ENCODE data around the gene HOXA5. TPM values are rescaled to one million over a fixed set of nuclear protein-coding genes. Genes with fewer than 3 reads are reported as not detected.

Gene HOXA5
- polyA plus RNA-seq, 4 donors = 76.3 to 92.8 (median 81.6) TPM

DNA sequence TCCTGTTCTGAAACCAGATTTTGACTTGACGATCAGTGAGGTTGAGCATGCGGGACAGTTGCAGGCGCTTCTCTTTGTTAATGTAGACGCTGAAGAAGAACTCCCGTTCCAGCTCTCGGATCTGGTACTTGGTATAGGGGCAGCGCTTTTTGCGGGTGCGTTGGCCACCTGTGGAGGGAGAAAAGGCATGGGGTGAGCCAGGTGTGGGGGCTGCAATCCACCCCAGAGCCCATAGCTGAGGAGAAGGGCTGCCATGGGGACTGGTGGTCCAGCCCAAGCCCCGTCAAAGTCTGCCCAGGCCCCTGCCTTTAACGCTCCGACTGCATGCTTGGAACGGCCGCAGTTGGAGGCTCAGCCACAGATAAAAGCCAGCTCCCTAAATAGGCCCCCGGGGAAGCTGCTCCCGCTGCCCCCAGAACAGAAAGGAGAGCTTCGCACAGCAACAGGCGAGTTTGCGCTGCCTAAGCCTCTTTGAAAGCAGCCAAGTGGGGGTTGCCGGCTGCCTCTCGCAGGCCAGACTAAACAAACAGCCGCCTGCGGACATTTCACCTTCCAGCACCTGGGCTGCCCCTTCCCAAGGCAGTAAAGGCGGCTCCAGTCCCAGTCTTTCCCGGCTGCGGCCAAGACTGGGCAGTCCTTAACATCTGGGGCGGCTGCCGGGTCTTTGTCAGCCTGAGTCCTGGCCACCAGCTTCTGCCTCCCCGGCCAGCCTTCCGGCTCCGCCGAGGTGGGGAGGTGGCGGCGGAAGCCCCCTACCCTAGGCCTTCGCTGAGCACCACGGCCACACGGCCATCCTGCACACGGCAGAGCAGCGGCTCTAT lies 39.6 kb upstream of the HOXA5 start:
- no peak for DNase-seq (ENCODE audit: low read depth in 4 of 4, low spot score in 3 of 4)

DNA sequence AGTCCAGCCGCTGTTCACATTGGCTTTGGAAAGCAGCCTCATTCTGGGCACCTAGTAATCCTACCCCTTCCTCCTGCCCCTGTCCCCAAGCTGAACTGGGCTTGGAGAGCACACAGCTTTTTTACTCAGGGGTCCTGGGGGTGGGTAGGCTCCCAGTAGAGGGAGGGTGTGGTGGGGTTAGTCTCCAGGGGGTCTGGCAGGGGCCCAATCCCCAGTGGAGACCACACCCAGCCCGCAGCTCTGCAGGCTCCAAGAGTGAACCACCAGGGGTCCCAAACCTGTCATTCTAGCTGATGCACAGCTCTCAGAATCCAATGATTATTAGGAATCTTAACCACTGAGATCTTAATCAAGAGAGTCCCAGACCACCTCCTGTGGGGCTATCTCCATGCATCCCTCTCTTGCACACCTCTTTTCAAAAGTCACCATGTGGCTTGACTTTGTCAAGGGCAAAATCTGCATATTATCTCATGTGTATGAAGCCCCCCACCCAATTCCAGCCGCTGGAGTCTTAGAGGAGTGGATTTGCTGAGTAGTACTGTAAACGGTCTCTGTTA lies 38.9 kb upstream of the HOXA5 start:
- DNase-seq (ENCODE audit: low read depth in 4 of 4, low spot score in 3 of 4) = no peak

DNA sequence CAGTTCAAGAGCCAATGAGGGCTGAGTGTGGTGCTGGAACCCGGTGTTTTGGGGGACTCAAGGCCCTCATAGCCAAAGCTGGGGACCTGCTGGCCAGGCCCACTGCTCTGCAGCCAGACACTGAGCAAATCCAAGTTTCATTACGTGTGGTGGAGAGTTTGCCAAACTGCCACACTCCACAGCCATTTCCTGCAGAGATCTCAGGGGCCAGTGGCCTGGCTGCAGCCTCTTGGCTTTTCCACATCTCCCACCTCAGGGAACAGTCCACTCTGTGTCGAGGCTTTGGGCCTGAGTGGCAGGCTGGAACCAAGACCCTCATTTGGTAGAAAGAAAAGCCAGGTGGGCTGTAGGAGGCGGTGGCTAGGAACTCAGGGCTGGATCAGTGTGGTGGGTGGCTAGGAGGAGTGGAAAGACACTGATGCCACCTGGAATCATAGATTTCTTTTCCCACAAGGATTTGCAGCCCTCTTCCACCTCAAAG lies 38.4 kb upstream of the HOXA5 start:
- no peak for DNase-seq (ENCODE audit: low read depth in 4 of 4, low spot score in 3 of 4)

DNA sequence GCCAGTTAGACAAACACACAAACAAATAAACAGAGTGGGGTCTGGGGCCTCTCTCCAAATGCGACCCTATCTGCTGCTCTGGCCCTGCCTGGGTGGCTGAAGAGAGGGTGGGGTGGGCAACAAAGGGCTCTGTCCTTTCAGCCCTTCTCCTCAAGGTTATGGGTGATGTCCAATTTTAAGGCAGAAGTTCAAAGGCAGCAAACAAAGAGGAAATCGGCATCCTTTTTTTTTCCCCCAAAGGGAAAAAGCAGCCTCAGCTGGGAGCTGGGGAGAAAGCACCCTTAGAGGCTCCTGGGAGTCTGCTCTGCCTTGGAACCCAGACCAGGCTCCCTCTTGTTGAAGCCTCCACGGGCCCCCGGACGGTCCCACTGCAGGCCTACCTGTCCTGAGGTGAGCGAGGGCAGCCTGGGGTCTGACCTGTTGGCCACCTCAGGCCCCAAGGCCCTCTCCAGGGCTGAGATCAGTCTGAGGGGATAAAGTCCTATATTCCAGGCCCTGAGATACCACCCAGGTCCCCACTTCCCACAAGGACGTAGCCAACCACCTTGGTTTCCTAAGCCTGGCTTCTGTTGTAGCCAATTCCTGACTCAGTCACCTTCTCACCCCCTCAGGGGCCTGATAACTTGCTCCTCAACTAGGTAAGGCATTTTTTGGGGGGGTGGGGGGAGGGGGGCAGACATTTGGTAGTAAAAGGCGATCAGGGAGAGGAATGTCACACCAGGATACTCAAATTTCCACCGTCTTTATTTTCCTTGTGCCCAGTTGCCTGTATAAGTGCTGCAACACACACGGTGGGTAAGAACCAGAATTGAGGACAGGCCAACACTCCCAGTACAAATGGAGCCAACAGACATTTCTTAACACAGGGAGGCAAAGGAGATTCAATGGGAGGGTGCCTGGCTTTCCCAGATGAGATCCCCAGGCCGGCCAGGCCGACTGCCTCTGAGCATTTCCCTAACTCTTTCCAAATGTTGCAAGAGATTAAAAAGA lies 37.2 kb upstream of the HOXA5 start:
- no peak for DNase-seq (ENCODE audit: low read depth in 4 of 4, low spot score in 3 of 4)

DNA sequence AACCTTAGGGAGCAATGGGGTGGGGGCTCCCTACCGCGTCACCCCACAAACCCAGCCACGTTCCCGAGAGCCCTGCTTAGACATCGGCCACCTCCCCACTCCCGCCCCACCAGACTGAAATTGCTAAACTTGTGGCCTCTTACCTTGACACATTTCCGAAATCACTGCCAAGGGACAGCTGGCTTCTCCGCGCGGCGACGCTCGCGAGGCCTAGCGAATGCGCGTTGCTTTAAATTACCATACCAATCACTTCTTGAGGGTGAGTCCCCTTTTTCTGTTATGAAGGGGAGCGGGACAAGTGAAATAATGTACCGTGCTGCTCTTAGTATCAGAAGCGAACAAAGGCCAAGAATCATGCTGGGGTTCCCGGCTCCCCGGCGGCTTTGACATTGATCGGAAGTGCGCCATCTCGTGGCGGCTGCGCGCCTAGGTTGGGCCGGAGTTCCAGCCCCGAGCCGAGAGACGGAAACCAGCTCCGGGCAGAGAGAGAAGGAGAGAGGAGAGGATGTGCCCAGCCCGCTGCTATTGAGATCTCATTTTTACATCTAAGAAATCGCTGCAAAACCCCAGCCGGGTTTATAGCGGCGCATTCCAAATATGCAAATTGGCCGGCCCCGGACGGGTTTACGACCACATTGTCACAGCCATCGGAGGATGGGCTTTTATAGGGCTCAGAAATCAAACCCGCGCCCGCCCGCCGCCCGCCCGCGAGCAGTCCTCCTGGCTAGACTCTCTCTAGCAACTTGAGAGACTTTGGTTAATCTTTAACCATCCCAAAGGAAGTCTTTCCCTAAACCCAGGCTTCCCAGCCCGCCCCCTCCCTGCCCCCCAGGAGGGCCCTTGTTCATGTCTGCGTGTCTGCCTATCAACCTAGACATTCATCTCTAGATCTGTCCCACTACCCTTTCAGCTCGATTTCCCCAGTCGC lies 36.3 kb upstream of the HOXA5 start:
- DNase-seq (ENCODE audit: low read depth in 4 of 4, low spot score in 3 of 4) = peak in 3 of 4 donors; percentile 84 to 88 (median 86)

DNA sequence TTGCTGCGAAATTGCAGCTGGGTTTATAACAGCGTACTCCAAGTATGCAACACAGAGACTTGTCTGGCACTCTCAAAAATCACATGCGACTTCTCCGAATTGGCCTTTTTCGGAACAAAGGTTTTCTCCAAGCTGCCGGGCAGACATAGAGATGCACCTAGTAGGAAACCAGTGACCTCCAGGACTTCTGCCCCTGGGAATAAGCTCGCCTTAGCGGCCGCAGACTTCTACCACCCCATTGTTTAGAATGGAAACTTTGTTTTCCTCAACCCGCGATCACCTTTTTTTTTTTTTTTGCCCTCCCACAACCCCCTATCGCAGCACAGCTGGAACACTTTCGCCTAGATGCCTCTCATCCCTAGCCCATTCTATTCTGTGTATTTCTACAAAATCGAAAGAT lies 35.5 kb upstream of the HOXA5 start:
- DNase-seq (ENCODE audit: low read depth in 4 of 4, low spot score in 3 of 4) = no peak

DNA sequence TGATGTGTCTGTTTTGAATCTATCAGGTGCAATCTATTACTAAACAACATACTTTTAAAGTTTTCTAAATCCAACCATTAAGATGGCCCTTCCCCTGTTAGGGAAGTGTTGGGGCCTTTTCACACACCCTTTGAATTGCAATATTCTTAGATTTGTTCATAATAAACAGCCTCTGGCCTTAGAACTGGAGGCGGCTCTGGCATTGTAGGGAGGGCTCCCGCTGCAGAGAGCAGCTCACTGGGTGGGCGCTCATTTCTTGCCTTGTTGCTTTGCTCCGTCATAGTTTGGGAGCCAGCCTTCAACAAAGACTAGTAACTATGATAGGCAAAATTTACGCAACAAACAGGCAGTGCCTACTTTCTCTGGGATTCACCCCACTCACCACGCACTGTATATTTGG lies 34.9 kb upstream of the HOXA5 start:
- no peak for DNase-seq (ENCODE audit: low read depth in 4 of 4, low spot score in 3 of 4)

DNA sequence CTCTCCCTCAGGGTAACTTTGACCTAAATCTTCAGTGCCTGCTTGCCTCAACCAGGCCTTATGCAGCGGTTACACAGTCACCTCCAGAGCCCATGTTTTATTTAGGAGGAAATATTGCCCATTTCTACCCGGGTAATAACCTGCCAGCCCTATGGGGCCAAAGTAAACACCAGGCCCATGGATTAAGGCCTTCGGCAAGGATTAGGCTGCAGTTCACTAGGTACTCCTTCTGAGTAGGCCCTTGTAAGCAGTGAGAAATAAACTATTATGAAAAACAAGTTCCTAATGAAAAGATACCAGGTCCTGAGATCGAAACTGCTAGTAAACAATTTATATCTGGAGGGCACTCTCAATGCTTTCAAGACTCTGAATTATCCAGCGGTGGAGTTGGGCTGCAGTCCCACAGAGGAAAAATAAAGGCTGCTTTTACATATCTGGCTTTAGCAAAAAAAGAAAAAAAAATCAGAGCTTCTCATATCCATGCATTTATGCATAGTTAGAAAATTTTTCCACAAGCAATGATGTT lies 34.4 kb upstream of the HOXA5 start:
- no peak for DNase-seq (ENCODE audit: low read depth in 4 of 4, low spot score in 3 of 4)

DNA sequence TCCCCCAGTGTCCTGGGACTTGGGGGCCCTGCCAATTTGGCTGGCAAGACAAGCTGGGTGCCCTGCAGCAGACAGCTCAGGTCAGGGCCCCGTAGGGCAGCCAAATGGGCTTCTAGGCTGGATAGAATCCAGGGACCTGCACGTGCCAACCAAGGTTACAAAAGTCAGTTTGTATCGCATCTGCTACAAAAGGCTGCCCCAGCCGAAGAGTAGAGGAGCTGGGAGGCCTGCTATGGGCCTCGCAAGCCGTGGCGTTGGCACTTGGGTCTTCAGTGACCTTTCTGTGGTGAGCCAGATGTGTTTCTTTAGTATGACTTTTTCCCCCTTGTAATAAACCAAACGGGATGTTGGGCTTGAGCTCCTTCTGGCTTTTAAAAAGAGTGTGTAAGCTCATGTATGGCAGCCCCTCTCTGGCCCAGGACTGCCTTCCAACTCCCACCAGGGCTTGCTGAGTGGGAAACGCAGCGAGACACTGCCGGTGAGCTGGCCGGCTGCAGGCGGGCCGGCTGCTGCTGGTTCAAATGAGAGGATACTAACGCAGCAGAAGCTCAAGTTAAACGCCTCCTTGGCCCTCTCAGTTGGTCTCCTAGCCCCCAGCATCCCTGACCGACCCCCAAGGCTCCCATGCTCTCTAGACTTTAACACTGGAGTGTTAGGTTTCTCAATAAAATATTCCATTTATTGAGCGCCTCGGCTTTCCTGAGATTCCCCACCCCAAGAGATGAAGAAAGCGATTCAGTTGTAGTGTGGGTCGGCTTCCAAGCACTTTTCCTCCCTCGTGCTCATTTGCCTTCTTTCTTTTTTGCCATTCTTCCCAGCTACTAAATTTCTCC lies 33.7 kb upstream of the HOXA5 start:
- no peak for DNase-seq (ENCODE audit: low read depth in 4 of 4, low spot score in 3 of 4)

DNA sequence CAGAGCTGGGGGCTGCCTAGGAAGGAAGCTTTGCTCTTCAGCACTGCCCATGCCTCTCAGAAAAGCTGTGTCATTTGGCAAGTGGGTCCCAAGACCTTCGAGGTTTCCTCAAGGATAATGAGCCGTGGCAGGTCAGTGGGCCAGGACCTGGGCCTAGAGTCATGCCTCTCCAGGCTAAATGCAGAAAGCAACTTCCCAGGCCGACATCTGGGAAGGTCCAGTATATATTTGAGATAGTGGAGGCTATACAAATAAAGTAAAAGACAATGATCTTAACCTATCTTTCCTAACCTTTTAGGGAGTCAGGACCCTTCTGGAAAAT lies 33.0 kb upstream of the HOXA5 start:
- no peak for DNase-seq (ENCODE audit: low read depth in 4 of 4, low spot score in 3 of 4)

DNA sequence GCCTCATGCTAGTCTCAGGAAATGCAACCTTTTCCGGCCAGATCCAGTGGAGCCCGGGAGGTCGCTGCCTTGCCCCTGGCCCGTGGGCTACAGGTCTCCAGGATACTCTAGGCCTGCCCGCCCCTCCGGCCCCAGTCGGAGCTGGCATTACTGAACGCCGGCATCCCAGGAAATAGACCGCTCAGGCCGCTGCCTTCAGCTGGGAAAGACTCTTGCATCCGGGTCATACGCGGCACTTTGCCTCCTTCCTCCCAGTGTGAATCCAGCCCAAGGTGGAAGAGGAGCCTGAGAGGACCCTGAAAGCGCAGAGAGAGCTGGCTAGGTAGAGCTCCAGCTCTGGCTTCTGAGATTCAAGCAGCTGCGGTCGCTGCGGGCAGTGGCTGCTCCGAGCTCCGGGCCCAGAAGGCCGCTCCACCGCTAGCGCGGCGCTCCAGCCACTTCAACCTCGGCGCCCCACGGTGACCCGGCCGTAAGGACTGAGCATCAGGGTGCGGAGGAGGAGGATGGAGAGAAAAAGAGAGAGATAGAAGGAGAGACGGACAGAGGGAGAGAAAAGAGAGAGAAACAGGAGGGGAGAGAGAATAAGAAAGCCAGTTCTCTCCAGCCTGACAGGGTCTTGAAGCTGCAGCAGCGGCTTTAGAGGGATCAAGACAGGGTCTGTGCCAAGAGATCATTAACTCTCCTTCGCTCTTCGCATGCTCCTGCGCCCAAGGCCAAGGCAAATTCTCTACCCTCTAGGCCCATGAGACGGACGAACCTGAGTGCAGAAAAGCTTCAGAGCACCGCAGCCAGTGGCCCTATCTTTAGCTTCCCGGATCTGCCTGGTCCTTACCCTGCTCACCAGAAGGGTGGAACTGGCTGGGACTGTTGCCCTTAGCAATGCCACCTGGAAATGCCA lies 32.4 kb upstream of the HOXA5 start:
- DNase-seq (ENCODE audit: low read depth in 4 of 4, low spot score in 3 of 4) = no peak

DNA sequence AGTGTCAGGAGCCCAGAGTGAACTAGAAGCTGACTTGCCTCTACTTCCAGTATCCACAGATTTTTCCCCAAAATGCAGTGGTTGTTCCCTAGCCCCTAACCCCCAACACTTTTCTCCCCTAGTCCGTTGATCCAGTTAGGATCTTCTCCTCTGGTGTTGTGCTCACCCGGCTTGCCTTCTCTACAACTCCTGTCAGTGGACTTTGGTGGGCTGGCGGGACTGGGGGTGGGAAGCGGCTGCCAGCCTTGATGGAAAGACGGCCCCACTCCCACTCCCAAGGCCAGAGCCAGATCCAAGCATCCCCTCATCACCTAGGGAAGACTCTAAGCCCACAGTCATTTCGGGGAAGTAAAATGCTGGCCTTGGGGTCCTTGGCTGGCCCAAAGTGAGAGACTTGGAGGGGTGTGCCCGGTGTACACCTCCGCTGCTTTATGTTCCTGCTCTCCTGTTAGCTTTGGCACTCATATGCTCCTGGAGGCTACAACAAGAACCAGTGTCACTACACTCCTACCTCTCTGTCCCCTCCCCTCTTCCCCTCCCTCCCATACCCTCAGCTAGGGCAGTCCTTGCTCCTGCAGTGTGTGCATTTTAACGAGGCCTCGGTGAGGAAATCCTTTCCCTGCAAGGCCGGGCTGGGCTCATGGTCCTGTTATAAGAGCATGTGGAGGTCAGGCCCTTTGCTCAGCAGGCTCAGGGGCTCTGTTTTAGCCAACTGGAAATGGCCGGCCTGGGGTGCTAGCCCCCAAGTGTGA lies 31.6 kb upstream of the HOXA5 start:
- peak in 1 of 4 donors; percentile 77 for DNase-seq (ENCODE audit: low read depth in 4 of 4, low spot score in 3 of 4)

DNA sequence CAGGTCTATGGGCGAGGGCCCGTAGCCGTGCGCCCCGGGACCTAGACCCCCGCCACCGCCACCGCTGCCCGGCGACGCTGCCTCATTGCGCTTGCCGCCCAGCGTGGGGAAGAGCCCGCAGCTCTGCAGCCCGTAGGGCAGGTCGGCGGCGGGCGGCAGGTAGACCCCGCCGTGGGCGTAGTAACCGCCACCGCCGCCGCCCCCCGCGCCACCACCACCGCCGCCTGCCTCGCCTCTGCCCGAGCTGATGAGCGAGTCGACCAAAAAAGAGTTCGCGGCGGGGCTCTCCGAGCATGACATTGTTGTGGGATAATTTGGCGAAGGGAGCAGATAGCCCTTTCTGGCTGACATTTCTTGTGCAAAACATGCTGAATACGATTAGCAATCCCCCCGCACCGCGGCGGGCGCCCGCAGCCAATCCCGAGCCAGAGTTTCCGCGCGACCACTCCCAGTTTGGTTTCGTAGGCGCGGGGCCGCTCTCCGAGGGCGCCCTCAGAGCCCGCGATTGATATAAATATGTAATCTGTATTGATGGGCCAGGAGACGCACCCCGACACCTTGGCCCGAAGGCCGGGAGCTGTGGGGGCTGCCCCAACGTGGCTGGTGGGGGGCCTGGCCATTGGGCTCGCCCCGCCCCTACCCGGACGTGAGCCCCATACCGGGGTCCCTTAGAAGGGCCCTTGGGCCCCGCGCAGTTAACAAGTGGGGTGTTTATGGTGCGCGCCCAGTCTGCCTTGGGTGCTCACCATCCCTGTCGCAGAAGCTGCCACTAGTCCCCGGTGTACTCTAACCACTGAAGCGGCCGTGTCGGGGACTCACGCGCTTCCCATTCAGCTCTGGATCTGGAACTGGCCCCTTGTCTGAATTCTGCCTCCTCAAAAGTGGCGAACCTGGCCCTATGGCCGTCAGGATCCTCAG lies 30.7 kb upstream of the HOXA5 start, which contains the start of gene HOXA10:
Gene HOXA10, minus strand, starts transcription at position 365 of the 918 bp plus-strand sequence. Its CDS starts 14 bp downstream, at position 351.
- DNase-seq (ENCODE audit: low read depth in 4 of 4, low spot score in 3 of 4) = peak in 1 of 4 donors; percentile 80

DNA sequence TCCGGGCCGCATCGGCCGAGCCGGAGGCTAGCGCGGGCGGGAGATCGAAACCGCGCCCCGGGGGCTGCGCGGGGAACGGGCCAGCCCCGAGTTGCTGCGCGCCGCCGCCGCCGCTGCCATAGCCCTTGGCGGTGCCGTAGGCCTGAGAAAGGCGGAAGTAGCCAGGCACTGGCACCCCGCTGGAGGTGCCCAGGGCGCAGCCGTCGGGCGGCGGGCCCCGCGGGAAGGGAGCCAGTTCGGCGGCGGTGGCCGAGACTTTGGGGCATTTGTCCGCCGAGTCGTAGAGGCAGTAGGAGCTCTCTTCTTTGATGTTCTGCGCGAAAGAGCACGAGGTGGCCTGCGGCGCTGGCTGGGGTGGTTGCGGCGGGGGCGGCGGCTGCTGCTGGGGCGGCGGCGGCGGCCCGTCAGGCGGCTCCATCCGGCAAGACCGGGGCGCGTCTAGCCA lies 30.1 kb upstream of the HOXA5 start:
- DNase-seq (ENCODE audit: low read depth in 4 of 4, low spot score in 3 of 4) = no peak

DNA sequence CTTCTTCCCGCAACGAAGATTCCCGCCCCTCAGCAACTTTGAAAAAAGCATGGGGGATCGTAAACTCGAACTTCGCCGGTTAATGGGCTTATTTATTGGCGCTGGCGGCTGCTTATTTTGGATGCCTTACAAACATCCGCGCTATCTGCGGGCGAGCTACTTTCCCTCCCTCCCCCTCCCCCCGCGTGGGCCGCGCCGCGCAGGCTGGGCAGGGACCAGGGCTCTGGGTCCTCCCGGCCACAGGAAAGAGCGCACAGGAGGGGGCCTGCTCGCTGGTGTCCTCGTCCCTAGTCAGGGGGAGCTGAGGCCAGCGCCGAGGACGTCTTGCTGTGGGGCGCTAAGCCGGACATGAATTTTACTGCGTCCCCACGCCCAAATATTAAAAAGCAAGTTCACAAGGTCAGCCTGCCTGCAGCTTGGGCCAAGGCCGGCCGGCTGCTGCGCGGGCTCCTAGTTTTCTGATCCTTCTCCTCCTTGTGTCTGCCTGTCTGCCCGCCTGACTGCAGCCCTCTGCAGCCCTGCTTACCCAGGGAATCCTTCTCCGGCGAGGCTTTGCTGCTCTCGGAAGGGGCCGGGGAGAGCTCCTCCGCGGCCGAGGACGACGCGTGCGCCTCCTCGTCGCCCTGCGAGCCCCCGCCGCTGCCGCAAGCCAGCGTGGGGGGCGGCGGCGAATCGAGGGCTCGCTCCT lies 29.5 kb upstream of the HOXA5 start:
- peak in 1 of 4 donors; percentile 80 for DNase-seq (ENCODE audit: low read depth in 4 of 4, low spot score in 3 of 4)

All from left renal pelvis (tissue), 4 donors.